ENCODE results near the gene CCR7.

DNA sequence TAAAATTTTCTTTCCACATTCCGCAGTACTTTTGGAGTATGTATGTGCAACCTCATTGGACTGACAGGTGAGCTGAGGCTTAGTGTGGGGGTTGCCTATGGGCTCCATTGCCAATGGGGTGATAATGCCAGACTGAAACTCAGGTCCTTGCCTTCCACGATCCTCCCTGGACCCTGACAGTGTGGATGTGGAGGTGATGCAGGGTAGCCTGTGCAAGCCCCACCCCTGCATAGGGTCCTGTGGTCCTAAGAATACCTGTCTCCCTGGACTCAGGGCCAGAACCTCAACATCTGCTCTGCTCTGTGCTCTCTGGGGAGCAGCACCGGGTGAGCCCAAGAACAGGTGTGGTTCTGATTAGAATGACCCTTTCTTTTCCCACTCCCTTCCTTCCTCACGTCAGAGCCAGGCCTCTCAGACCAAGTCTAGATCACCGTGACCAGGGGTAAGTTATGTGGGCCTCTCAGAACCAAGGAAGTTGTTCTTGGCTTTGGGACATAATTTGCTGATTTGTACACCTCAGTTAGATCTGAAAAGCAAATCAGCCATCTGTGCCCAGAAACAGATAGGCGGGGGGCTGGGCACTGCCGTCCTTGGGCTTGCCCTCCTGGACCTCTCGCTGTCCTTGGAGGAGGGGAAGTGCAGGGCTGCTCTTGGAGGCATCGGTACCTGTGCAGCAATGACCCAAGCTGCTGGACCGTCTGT is 55.5 kb downstream of the CCR7 start:
- TF ChIP-seq, protein P1, sequence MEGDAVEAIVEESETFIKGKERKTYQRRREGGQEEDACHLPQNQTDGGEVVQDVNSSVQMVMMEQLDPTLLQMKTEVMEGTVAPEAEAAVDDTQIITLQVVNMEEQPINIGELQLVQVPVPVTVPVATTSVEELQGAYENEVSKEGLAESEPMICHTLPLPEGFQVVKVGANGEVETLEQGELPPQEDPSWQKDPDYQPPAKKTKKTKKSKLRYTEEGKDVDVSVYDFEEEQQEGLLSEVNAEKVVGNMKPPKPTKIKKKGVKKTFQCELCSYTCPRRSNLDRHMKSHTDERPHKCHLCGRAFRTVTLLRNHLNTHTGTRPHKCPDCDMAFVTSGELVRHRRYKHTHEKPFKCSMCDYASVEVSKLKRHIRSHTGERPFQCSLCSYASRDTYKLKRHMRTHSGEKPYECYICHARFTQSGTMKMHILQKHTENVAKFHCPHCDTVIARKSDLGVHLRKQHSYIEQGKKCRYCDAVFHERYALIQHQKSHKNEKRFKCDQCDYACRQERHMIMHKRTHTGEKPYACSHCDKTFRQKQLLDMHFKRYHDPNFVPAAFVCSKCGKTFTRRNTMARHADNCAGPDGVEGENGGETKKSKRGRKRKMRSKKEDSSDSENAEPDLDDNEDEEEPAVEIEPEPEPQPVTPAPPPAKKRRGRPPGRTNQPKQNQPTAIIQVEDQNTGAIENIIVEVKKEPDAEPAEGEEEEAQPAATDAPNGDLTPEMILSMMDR (IDR thresholded peaks at IDR 0.05), result no peak
- TF ChIP-seq POLR2A (IDR thresholded peaks at IDR 0.05) (no peak), EP300 (IDR thresholded peaks at IDR 0.05) (no peak), POLR2AphosphoS5 (IDR thresholded peaks at IDR 0.05) (peak in 1 of 3 donors; percentile 14)

Data from suprapubic skin (tissue), 4 donors.